ENCODE results near the gene LTBP1.

- TF ChIP-seq BHLHE40 (IDR thresholded peaks at IDR 0.05; ENCODE audit: low read depth, low read length) (no peak), SMC3 (IDR thresholded peaks at IDR 0.05) (peak; percentile 99), KDM1A (IDR thresholded peaks at IDR 0.05; ENCODE audit: low read depth) (no peak), SREBF2 (IDR thresholded peaks at IDR 0.05) (no peak), BCL3 (IDR thresholded peaks at IDR 0.05) (no peak)
These were observed 88.0 kb downstream of the LTBP1 start for GRCh38 chr2:33034784-33035183.
